Nucleus accumbens (tissue), 56 donors: ENCODE results near the gene PGAP1.
"Not testable (repeated sequence)": the region's sequence is repeated elsewhere in the genome, so short reads cannot be mapped to it uniquely, and the experiment has no call there.

Experiments
- DNase-seq, 56 donors: peaks; one replicate each; lab custom pipeline; 2025; lab: John Stamatoyannopoulos, UW

PGAP1 gene

GRCh38 chr2:196905365-196905764, 21.1 kb downstream of the PGAP1 start:
- DNase-seq, result not testable (repeated sequence)

DNA sequence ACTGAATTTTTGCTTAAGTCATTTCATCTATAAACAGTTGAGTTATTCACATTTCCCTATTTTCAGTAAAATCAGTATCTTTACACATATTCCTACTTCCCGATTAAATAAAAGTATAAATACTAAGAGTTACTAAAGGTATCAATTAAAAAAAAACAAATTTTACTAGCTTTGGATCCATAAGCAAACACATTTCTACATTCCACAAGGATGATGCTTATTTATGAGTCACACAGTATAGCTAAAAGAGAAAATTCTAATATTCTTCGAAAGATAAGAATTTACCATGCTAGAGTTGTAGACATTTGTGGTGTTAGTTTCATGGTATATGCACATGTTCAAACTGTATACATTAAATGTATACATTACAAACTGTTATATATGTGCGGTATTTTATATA, 23.7 kb downstream of the PGAP1 start:
- DNase-seq, result no peak

DNA sequence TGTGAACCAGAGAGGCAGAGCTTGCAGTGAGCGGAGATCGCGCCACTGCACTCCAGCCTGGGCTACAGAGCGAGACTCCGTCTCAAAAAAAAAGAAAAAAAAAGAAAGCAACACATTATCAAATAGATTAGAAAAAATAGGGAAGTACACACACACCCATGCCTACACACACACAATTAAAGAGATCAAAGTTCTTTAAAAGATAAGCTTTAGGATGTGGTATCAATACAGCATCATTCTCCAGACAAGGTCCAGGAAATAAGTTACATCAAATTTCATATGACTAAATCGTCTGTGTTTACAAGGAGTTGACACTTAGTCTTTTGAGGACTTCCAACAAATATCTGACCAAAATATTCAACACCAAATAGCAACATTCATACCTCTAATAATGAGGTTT, 25.7 kb downstream of the PGAP1 start:
- no peak for DNase-seq

- no peak for DNase-seq
Observed at GRCh38 chr2:196899976-196900375, 26.5 kb downstream of the PGAP1 start.

- DNase-seq, result no peak
Observed at GRCh38 chr2:196891136-196891535, 35.4 kb downstream of the PGAP1 start.

GRCh38 chr2:196887431-196887830, 39.1 kb downstream of the PGAP1 start:
- DNase-seq, result no peak

- no peak for DNase-seq
Observed at GRCh38 chr2:196884368-196884767, 42.1 kb downstream of the PGAP1 start.

DNA sequence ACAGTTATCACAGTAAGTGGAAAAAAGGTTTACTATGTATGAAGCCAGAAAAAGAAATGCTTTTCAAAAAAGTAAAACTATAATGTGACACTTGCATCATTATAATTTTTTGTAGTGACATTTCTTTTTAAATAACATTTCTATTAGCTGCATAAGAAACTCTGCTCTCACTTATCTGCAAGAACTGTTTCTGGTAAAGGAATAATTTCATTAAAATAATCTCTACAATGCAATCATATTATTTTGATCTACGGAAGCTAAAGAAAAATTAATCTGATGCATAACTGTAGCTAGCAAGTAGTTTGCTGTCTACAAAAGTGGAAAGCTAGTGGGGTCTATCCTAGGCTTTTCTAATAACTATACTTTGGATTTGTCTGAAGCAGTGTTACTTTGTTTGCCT, 50.1 kb downstream of the PGAP1 start:
- no peak for DNase-seq

GRCh38 chr2:196875414-196875813, 51.1 kb downstream of the PGAP1 start:
- DNase-seq, result no peak

GRCh38 chr2:196873511-196873910, 53.0 kb downstream of the PGAP1 start:
- DNase-seq, result no peak

GRCh38 chr2:196854629-196855028, 71.9 kb downstream of the PGAP1 start:
- DNase-seq, result no peak

GRCh38 chr2:196853301-196854087, 73.0 kb downstream of the PGAP1 start:
- no peak for DNase-seq

DNA sequence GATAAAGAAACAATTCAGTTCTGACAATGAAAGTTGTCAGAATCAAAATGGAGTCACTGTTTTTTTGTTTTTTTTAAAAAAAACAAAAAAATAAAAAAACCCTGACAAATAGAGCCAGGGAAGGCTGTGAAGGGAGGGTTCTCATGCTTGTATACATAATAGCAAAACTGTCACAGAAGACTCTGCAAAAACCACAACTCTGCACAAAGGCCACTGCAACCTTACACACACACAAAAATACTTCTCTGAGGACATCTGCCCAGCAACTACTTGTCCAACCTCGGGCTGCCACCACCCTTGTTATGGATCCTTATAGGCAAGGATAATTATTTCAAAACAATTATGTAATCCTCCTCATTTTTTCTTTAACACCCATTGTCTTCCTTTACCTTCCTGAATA, 75.4 kb downstream of the PGAP1 start:
- DNase-seq, result no peak

GRCh38 chr2:196849895-196850294, 76.6 kb downstream of the PGAP1 start:
- DNase-seq, result peak in 15 of 56 donors; percentile 0 to 37 (median 4)

- DNase-seq, result no peak
Observed at GRCh38 chr2:196846295-196846694, 80.2 kb downstream of the PGAP1 start.

DNA sequence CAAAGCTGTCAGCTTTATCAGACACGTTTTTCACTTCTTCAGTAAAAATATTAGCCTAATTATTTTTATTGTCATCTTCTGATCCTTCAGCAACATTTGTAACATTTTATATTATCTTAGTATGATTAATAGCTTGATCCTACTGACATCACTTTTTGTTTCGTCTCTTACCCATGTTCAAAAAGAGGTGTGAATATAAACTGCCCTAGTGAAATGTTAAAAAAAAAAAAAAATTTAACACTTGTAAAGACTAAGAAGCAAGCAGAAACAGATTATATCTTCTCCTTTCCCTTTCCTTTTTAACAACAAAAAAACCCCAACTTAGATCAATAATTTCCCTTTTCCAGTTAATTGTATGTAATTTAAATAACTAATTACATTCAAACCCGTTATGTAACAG, 81.1 kb downstream of the PGAP1 start:
- DNase-seq, result no peak

DNA sequence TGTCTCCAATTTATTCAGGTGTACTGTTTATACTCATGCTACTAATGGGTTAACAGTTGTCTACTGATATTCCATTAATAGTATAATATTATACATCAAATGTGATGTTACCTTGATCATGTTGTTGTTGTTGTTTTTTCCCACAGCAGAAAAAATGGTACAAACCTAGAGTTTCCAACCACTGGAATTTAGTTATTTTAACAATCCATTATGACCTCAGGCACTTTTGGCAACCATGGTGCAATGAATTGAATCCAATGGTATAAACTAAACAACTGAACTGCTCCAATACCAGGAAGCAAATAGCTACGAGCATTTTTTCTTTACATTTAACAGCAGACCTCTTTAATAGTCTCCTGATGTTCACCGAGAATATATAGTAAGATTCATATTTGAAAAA, 86.3 kb downstream of the PGAP1 start:
- DNase-seq, result no peak

DNA sequence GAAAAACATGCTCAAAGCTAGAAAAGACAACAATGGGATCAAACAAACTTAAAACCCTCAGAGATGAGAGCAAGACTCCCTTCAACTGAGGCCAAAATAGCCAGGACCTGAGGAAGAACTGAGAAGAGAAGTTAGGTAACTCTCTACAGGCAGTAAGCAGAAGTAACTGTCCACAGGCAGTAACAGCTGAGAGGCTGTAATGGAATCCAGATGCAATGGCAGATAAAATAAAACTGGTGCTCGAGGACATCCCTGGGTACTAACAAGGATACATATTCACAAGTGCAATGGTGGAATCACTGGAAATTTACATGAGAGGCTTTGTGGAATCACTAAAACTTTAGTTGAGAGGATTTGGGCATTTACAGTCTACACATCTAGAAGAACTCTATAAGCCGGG, 86.9 kb downstream of the PGAP1 start:
- no peak for DNase-seq

- no peak for DNase-seq
Observed at GRCh38 chr2:196836440-196836839, 90.1 kb downstream of the PGAP1 start.

GRCh38 chr2:196830701-196831100, 95.8 kb downstream of the PGAP1 start:
- DNase-seq, result no peak

DNA sequence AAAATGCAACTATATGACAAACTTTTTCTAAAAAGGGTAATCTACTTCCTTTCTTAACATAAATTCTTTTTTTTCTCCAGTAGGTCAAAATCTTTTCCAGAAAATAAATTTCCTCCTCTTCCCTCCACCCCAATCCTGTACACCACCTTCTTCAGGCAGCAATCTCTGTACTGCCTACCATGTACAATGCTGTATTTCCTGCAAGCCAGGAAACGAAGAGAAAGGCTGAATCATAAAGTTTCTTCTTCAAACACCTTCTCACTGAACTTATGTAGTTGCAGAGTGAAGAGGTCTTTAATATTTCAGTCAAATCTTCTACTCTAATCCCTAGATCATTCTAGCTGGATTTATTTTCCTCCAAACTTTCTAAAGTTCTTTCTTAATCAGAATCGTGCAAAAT, 99.2 kb downstream of the PGAP1 start:
- DNase-seq, result no peak

- no peak for DNase-seq
Observed at GRCh38 chr2:196823750-196824522, 102.6 kb downstream of the PGAP1 start.
